Inferior parietal cortex (tissue), 1 donor: ENCODE data around the gene MMAB.

Experiments
- DNase-seq: peaks from one replicate; pipeline ENCODE4 v3.0.0-alpha.2; 2016; ENCODE audit errors: extremely low spot score

MMAB gene

DNA sequence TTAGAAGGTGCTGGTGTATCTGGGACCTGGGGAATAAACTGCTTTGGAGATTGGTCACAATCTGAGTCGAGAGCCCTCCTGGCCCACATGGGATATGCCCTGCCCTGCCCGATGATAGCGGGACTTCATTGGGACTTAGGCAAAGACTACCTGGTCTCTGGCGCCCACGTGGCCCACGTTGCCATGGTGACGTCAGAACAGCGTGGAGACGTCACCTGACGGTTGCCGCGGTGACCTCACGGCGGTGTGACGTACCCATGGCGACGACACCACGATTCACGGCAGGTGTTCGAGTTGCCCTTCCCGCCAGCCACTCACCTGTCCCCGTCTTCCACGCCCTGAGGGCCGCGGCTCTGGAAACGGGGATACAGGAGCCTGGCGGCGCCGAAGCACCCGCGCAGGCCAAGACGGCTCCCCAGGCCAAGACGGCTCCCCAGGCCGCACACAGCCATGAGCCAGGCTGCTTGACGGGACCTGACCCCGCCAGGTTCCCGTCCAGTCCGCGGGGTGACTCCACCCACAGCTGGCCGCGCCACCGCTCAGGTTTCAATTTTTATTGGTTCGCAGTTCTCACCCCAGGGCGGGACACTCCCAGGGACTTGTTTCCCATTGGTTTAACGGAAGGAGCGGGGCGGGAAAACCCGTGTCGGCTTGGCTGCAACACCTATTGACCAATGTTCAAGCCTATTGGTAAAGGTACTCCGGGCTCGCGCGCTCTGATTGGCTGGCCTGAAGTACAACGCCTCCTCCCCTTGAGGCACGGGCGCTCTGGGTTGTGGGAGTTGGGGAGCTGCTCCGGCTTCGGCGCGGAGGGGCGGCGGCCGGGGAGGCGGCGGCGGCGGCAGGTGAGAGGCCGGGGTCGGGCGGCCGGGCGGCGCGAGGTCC, at the start of gene MMAB, which contains the start of gene MVK:
Gene MMAB (minus strand): TSS at position 476 of the 885 bp plus-strand sequence. CDS start 24 bp downstream, at position 452.
Gene MVK (plus strand): TSS at position 766 of the 885 bp plus-strand sequence. CDS start 1,029 bp downstream, outside the sequence.
- DNase-seq = peak; percentile 99

DNA sequence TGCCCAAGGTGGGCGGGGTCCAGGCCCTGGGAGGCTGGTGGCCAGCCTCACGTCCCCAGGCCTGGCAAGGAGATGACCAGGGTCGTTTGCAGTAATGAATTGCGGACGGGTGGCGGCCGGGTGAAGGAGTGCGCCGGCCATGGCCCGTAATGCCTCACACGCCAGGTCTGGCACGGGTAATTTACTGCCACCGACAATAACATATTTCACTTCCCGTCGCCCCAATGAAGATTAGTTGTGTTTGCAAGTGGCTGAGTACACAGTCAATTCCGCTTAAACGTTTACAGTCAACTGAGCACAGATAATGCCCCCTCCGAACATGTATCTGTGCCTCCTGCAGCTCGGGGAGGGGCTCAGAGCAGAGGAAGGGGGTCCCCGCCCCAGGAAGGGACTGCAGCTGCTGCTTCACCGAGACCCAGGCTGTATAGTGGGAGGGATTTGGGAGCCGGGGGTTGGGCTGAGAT, 48.6 kb upstream of the MMAB start:
- DNase-seq = no peak

DNA sequence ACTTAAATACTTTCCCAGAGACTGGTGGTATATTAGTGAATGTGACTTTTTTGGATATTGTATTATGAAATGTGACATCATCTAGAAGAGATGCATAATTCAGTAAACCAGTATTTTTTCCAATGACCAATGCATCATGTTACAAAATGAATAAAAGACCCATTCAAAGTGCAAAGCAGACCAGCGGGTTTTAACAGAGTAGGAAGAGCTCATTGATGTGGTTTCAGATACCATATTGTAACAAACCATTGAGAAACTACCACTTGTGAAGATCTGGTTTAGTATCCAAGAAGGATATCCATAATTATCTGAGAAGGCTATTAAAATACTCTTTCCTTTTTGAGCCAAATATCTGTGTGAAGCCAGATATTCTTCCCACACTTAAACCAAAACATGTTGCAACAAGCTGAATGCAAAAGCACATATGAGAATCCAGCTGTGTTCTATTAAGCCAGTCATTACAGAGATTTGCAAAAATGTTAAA, 47.9 kb upstream of the MMAB start:
- peak; percentile 52 for DNase-seq

DNA sequence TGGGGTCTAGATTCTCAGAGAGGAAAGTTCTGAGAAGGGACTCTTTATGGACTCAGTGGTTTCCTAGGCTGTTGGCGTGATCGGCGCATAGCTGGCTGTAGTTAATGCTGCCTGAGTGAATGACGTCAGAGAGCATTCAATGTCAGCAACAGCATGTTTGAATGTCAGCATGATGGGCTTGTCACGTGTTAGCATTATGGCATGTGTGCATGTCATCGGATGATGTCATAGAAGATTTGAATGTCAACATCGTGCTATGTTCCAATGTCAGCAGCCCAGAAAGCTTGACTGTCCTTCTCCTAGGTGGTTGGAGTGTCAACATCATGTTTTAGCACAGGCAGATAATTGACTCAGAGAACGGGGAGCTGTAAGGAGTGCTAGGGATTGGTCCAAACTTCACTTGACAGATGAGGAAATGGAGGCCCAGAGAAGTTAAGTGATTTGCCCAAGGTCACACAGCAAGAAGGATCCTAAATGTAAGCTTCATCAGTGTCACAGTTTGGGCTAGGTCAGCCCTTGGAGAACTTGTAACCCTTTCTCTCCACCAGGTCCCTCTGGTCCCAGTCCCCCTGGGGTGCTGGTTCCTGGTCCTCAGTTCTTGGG, 45.8 kb upstream of the MMAB start:
- no peak for DNase-seq

DNA sequence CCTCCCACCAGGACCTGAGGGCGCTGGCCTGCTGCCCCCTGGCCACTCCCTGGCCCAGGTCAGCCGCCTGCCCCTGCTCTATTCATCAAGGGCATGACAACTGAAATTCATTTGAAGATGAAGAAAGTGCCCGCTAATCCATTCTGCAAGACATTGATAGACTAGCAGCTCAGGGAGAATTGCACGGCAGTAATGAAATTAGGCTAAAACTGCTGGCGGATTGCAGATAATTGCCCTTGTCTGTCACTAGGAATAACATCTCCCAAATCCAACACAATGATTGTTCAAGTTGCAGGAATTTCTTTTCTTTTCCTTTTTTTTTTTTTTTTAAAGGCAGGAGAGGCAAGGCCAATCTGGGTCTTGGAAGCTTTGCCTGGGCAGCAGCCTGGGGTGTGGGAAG, 44.8 kb upstream of the MMAB start:
- no peak for DNase-seq

DNA sequence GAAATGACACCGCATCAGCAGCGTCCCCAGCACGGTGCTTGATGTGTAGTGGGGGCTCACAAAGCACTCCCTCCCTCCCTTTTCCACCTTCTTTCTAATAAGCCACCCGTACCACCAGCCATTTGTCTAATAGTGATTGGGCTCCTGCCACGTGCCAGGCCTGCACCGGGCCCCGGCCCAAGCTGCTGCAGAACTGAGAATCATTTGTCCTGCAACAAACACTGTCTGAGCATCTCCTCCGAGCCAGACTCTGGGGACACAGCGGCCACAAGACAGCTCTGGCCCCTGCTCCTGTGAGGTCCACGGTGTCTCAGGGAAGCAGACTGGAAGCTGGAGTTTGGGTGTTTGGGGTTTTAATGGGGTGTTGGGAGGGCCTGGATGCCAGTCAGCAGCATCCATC, 44.2 kb upstream of the MMAB start:
- peak; percentile 68 for DNase-seq

DNA sequence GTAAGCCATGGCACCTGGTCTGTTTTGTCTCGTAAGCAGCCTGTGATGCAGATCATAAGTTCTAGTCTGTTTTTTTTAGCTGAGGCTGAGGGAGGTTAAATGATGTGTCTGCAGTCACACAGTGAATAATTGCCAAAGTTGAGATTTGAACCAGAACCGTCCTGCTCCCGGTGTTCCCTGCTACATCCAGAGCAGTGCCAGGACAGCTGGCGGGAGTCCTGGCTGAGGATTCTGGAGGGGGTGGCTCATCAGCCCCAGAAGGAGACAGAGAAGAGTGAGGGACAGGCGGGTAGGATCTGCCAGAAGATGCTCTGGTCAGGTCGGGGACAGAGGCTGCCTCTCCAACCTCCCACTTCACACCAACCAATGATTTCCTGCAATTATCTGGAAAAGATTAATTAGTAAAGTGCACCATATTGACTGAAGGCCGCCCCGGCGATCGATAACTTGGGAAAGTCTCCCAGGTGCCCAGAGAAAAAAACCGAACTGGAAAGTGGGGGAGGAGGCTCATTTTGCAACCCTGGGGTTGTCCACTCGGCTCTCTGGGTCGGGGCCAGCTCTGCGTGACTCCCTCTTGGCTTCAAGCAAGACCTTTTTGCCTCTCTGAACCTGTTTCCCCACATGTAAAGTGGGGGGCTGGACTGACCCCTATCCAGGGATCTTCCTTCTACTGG, 42.4 kb upstream of the MMAB start:
- DNase-seq = no peak

DNA sequence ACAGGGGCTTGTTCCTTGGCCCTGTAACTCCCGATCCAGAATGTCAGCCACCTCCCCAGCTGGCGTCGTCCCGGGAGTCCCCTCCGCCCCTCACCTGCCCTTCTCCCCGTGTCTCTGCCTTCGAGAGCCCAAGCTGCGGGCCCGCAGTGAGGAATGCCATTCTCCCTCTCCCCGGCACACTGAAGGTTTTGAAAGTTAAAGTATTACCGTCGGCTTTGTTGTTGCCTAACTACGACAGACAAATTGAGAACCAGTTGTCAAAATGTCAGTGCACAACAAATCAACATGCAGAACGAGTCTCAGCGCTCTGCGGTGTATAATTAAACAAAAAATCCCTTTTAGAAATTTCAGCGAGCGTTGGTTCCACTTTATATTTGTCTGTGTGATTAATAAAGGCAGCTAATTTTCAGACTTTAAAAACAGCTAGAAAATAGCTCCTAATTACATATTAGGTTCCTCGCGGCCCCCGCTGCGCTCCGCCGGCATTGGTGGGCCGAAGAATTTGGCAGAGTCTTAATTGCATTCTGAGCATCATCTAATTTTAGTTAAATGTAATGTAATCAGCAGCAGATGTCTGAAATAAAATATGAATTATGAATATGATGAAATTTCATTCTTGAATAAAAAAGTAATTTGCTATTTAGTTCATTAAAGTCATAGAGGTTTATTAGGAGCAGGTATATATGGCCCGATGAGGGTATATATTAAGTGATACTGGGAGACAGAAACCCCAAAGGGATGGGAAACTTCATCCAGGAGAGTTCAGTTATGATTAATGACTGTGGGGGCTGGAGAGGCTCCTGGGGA, 40.5 kb upstream of the MMAB start:
- DNase-seq = no peak

DNA sequence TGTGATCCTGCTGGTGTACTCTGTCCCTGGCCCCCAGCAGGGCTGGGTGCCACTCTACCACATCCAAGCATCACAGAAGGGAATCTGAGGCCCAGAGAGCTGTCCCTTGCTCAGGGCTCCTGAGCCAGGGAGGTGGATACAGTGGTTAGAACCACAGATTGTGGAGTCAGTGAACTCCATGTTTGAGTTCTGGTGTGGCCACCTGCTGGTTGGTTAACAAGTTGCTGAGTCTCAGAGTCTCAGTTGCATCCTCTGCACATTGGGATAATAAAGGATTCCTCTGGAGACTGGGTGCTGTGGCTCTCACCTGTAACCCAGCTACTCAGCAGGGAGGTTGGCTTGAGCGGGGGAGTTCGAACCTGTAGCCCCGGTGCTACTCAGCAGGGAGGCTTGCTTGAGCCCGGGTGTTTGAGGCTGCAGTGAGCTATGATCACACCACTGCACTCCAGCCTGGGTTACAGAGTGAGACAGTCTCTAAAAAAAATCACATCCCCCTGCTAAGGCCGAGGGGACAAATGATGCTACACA, 39.7 kb upstream of the MMAB start:
- DNase-seq = no peak

DNA sequence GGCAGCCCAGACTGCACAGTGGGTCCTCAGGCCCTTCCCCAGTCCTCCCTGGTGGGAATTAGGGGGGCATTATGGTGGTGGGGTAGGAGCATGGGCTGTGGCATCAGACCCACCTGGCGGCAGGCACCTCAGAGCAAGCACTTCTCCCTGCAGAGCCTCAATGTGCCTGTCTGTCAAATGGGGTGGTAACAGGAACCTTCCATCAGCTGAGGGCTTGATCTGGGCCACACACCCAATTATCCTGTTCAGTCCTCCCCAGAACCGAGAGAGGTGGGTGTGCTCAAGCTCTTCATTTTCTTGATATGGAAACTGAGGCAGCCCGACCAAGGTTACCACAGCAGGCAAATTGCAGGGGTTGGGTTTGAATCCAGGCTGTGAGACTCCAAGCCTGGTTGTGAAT, 38.7 kb upstream of the MMAB start:
- DNase-seq = no peak

DNA sequence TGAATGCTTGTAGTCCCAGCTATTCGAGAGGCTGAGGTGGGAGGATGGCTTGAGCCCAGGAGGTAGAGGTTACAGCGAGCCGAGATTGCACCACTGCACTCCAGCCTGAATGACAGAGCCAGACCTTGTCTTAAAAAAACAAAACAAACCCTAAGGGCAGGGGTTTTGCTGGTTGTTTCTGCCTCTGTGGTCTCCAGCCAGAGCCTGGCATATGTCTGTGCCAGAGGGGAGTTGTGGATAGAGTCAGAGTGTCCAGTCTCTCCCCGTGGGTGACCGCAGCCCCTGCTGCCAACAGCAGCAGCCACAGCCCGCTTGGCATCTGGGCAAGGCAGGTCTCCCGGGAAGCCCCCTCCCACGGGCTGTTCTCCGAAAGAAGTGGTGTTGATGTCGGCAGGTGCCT, 37.9 kb upstream of the MMAB start:
- DNase-seq = no peak

DNA sequence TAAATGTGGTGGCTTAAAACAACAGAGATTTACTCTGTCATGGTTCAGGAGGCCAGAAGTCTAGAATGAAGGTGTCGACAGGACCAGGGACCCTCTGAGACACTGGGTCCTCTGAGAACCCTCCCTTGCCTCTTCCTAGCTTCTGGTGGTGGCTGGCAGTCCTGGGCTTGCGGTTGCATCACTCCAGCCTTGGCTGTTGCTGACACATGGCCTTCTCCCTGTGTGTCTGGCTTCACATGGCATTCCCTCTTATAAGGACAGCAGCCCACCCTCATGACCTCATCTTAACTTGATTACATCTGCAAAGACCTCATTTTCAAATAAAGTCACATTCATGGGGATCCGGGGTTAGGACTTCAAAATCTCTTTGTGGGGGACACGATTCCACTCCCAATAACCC, 37.2 kb upstream of the MMAB start:
- no peak for DNase-seq

DNA sequence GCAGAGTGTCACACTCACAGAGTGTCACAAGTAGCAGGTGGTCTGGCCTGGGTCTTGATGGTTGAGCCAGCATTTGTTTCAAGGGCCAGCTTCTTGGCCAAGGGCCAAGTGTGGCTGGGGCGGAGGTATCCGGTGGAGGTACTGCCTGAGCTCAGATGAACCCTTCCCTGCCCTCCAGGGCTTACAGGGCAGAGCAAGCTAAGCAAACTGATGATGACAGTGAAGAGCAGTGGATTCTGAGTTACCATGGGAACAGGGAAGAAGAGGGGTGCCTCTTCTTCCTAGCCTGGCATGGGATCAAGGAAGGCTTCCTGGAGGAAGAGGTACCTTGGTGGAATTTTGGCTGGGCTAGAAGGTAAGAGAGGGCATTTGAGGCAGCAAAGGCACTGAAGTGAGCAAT, 36.0 kb upstream of the MMAB start:
- DNase-seq = no peak

DNA sequence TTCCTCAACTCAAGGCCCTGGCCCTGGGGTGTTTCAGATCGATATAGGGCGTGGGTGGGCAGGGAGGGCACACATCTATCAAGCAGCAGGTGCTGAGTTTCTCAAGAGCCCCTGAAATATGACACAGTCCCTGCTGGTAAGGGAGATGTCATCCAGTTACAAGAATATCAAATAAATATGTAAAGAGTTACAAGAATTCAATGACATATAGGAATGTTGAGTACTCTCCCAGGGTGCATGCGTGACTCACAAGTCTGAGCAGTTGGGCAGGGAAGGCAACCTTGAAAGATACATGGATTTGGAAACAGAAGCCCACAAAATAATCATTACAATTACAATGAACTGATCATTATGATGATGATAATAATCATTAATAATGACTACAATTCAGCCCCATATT, 35.5 kb upstream of the MMAB start:
- DNase-seq = no peak

DNA sequence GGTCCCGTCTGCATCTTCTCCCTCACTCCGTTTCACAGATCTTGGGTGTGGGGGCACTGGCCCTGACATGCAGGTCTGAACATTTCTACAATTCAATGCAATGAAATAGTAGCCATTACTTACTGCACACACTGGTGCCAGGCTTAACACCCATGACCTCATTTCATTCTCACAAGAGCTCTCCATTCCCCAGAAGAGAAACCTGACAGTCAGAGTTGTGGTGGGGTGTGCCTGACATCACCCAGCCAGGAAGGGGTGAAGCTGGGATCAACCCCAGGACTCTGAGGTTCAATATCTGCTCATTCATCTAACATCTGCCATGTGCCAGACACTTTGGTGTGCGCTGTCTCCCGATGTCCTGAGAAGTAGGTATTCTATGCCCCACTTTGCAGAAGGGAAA, 35.0 kb upstream of the MMAB start:
- DNase-seq = no peak

DNA sequence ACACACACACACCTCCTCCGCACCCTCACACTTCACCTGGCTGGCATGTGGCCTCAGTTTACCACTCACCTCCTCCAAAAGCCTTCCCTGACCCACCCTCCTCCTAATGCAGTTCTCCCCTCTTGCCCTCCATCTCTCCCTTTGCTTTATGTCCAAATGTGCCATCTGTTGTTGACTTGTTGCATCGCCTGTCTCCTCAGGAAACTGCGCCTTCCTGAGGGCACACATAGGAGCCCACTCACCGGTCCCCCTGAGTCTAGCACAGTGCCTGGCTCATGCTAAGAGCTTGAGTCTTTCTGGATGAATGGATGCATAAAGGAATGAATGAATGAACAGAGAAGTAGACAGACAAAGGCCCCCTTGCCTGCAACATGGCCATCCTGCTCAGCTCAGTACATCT, 34.3 kb upstream of the MMAB start:
- DNase-seq = no peak

DNA sequence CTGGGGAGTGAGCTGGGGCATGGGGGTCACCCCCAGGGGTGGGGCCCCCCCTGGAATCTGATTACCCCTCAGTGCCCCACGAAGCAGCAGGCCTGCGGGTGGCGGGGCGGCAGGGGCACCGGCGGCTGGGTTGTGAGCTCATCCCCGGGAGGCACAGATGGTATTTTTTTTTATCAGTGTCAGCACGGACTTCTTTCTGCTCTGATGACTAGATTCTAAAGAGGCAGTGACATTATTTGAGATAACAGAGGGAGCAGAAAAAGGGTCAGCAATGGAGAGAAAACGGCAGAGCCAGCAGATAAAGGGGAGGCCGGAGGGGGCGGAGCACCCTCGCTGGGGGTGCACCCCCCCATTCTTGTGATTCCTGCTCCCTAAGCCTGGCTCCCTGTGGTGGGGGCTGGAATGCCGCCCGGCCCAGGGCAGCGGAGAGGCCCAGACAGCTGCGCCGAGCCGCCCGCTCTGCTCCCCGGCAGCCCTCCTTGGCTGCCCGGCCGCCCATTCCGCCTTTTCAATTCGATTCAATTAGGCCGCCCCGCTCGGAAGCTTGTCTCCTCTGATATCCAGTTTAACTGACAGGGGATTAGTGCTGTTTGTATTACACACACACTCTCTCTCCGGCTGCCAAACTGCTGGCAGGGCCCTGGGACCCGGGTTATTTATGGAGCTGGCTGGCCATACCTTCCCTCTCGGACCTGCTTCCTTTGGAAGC, 33.2 kb upstream of the MMAB start:
- peak; percentile 38 for DNase-seq

DNA sequence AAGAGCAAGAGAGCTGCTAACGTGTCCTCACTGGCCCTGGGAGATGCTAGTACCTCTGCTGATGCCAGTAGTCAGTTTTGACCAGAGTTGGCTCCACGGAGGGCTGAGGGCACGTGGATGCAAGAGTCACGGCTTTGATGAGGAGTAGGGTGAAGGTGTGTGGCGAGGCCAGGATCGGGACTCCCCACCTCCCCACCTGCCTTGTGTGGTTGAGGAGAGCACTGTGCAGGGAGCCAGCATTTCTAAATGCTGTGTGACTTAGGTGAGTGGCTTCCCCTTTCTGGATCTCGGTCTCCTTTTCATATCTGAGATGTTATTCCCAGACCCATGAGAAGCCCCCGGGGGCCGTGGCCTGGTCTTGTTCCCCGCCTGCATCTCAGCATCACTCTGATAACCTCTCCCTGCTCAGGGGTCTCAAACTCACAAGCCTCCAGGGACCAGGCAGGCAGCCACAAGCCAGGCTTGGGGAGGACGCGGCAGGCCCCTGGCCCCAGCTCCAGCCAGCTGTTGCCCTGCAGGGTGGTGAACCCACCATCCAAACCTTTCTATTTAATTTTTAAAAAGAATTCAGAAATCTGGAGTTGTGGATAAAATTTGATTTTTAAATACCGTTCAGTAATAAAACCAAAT, 32.4 kb upstream of the MMAB start:
- no peak for DNase-seq

DNA sequence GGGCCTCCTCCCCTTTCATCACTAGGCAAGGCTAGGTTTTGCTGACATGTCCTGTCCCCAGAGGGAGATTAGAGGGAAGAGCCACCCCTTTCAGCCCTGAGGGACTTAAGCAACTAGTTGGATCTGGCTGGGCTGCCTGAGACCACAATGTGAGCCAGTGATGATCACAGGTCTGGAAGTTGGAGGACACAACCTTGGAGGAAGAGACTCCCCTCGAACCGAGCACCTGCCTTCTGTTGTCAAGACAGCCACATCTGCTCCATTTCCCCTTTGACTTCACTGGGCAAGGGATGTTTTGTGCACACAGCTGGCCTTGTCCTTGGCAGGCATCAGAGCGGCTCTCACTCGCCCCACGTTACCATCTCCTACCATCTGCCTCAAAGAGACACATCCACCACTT, 31.7 kb upstream of the MMAB start:
- no peak for DNase-seq

DNA sequence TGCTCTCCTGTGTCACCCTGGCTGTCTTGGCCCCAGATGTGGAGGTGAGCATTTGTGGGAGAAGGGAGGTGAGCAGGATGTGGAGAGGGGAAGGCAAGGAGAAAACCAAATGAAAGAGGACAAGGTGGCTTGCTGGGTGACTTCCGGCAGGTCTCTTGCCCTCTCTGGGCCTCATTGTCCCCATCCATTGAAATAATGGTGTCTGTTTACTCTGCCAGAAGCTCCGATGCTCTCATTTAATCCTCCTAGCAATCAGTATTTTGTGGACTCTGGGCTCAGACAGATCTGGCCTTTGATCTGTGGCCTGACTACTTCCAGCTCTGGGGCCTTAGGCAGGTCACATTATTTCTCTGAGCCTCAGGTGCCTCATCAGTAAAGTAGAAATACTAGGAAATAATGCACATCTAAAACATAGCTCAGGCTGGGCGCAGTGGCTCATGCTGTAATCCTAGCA, 30.9 kb upstream of the MMAB start:
- DNase-seq = no peak
